Measurements from ENCODE around the gene MALT1. TPM values are rescaled to one million over a fixed set of nuclear protein-coding genes. Genes with fewer than 3 reads are reported as not detected.
"Not testable (repeated sequence)": the region's sequence is repeated elsewhere in the genome, so short reads cannot be mapped to it uniquely, and the experiment has no call there.

MALT1 gene
- total RNA-seq, 6 experiments from 2014 or later, result 9.2 to 16.0 (median 10.2) TPM

GRCh38 chr18:58649966-58650816 is 21.1 kb upstream of the MALT1 start:
- no peaks in the 10 kb centered on the region for H3K9me3 ChIP-seq
- no peak overlapping the region for H3K27ac ChIP-seq
- no peak overlapping the region for H3K4me3 ChIP-seq
- ATAC-seq (peak in 2 of 4 donors; percentile 24 to 33), DNase-seq (no peak)
- WGBS (ENCODE audit: insufficient coverage, low coverage, low lambda C conversion rate, missing lambda C conversion rate), result 43% methylated on average over 1 of the region's 1 CpG
- TF ChIP-seq POLR2A (IDR thresholded peaks at IDR 0.05), result no peak
- no peak for TF ChIP-seq CTCF (IDR thresholded peaks at IDR 0.05)
- peaks cover 0 to 9% (median 2%) of the 10 kb centered on the region in 4 donors for H3K4me1 ChIP-seq
- intact Hi-C loops (cut with DNase I), result no loop called here
- no peaks in the 10 kb centered on the region for H3K27me3 ChIP-seq
- no peaks in the 10 kb centered on the region for H3K36me3 ChIP-seq

GRCh38 chr18:58650830-58651229 is 20.4 kb upstream of the MALT1 start:
- H3K4me3 ChIP-seq; H3K27ac ChIP-seq; intact Hi-C loops (cut with DNase I); DNase-seq; H3K27me3 ChIP-seq; H3K4me1 ChIP-seq; H3K9me3 ChIP-seq; H3K36me3 ChIP-seq; ATAC-seq: not testable (repeated sequence)
- WGBS (ENCODE audit: insufficient coverage, low coverage, low lambda C conversion rate, missing lambda C conversion rate), result 97% methylated on average over 10 of the region's 10 CpGs

GRCh38 chr18:58653144-58653722 is 18.0 kb upstream of the MALT1 start:
- ATAC-seq; intact Hi-C loops (cut with DNase I); H3K4me3 ChIP-seq; H3K36me3 ChIP-seq; DNase-seq; H3K27me3 ChIP-seq; H3K4me1 ChIP-seq; H3K9me3 ChIP-seq: not testable (repeated sequence)
- peak overlapping the region in 1 of 3 donors; percentile 1 for H3K27ac ChIP-seq
- 77% methylated on average over 6 of the region's 7 CpGs for WGBS (ENCODE audit: insufficient coverage, low coverage, low lambda C conversion rate, missing lambda C conversion rate)

- intact Hi-C loops (cut with DNase I), result no loop called here
- TF ChIP-seq POLR2A (IDR thresholded peaks at IDR 0.05), result no peak
- TF ChIP-seq CTCF (IDR thresholded peaks at IDR 0.05), result no peak
- no peaks in the 10 kb centered on the region for H3K27me3 ChIP-seq
- peak overlapping the region in 1 of 3 donors; percentile 1 for H3K27ac ChIP-seq
- no peaks in the 10 kb centered on the region for H3K36me3 ChIP-seq
- peaks cover 0 to 9% (median 2%) of the 10 kb centered on the region in 4 donors for H3K4me1 ChIP-seq
- peak; percentile 51 to 88 (median 56) for ATAC-seq
- no peak for DNase-seq
- no peak overlapping the region for H3K4me3 ChIP-seq
- H3K9me3 ChIP-seq, result no peaks in the 10 kb centered on the region
- 34% methylated on average over 3 of the region's 3 CpGs for WGBS (ENCODE audit: insufficient coverage, low coverage, low lambda C conversion rate, missing lambda C conversion rate)
Measured at GRCh38 chr18:58653814-58654509, 17.3 kb upstream of the MALT1 start.

GRCh38 chr18:58654896-58655614 is 16.2 kb upstream of the MALT1 start:
- 67% methylated on average over 6 of the region's 6 CpGs for whole genome bisulfite sequencing (ENCODE audit: insufficient coverage, low coverage, low lambda C conversion rate, missing lambda C conversion rate)
- Histone ChIP-seq H3K36me3 (no peaks in the 10 kb centered on the region), H3K4me1 (peaks cover 0 to 9% (median 2%) of the 10 kb centered on the region in 4 donors), H3K4me3 (no peak overlapping the region), H3K27me3 (no peaks in the 10 kb centered on the region), H3K9me3 (no peaks in the 10 kb centered on the region), H3K27ac (peak overlapping the region in 1 of 3 donors; percentile 17)
- no peak for DNase-seq
- no peak for TF ChIP-seq POLR2A (IDR thresholded peaks at IDR 0.05)
- TF ChIP-seq CTCF (IDR thresholded peaks at IDR 0.05), result no peak
- intact Hi-C loops (cut with DNase I), result no loop called here
- no peak for ATAC-seq
